ENCODE data around the gene RIC3. TPM values are rescaled to one million over a fixed set of nuclear protein-coding genes. Genes with fewer than 3 reads are reported as not detected.
A peak's percentile ranks its signal among the peaks of the same experiment; 100 is the strongest.

The RIC3 gene
- total RNA-seq, 2 experiments from 2014 or later: 6.3 to 6.8 TPM

- Mint-ChIP-seq H3K27me3 (ENCODE audit: low read depth) (peaks cover 45% of the 10 kb centered on the region), H3K36me3 (ENCODE audit: low read depth) (no peaks in the 10 kb centered on the region), H3K4me3 (no peak overlapping the region), H3K9me3 (no peaks in the 10 kb centered on the region), H3K4me1 (ENCODE audit: low read depth) (no peaks in the 10 kb centered on the region), H3K27ac (no peak overlapping the region)
- intact Hi-C loops (cut with micrococcal nuclease): no loop called here
- no peak for DNase-seq
- CTCF ChIA-PET: interaction anchor here (1.1 to 3.4 kb wide), 4 partner anchors 11 to 96 kb away, joined by 3 to 15 read pairs (median 4); partner anchors contain the start of gene EIF3F
These were observed 85.8 kb downstream of the RIC3 start for GRCh38 chr11:8083088-8083395.

- Mint-ChIP-seq H3K27me3 (ENCODE audit: low read depth) (peaks cover 47% of the 10 kb centered on the region), H3K27ac (no peak overlapping the region), H3K4me3 (no peak overlapping the region), H3K9me3 (no peaks in the 10 kb centered on the region), H3K4me1 (ENCODE audit: low read depth) (no peaks in the 10 kb centered on the region), H3K36me3 (ENCODE audit: low read depth) (no peaks in the 10 kb centered on the region)
- CTCF ChIA-PET: interaction anchor here (1.1 to 3.4 kb wide), 5 partner anchors 8 to 96 kb away, joined by 3 to 15 read pairs (median 3); partner anchors contain the start of gene EIF3F
- no peak for DNase-seq
- intact Hi-C loops (cut with micrococcal nuclease): no loop called here
These were observed 86.3 kb downstream of the RIC3 start for GRCh38 chr11:8082391-8083087.

GRCh38 chr11:8081591-8082250 lies 87.1 kb downstream of the RIC3 start:
- Mint-ChIP-seq H3K27me3 (ENCODE audit: low read depth) (peaks cover 49% of the 10 kb centered on the region), H3K9me3 (no peaks in the 10 kb centered on the region), H3K36me3 (ENCODE audit: low read depth) (no peaks in the 10 kb centered on the region), H3K4me3 (peak overlapping the region; percentile 49), H3K4me1 (ENCODE audit: low read depth) (no peaks in the 10 kb centered on the region), H3K27ac (no peak overlapping the region)
- CTCF ChIA-PET: interaction anchor here (1.4 to 3.4 kb wide), 3 partner anchors 9 to 49 kb away, joined by 3 to 15 read pairs (median 3); no protein-coding TSS in a partner anchor
- intact Hi-C loops (cut with micrococcal nuclease): no loop called here
- no peak for DNase-seq

GRCh38 chr11:8080674-8081590 lies 87.9 kb downstream of the RIC3 start, which contains the start of gene TUB:
TUB (plus strand) TSS chr11:8081211; CDS start chr11:8081511, 300 bp downstream.
- CTCF ChIA-PET: interaction anchor here (0.7 to 3.4 kb wide), 4 partner anchors 10 to 74 kb away, joined by 3 to 15 read pairs (median 3); no protein-coding TSS in a partner anchor
- Mint-ChIP-seq H3K27me3 (ENCODE audit: low read depth) (peaks cover 49% of the 10 kb centered on the region), H3K27ac (no peak within 1 kb of the TSS), H3K9me3 (no peaks in the 10 kb centered on the region), H3K36me3 (ENCODE audit: low read depth) (no peaks in the 10 kb centered on the region), H3K4me3 (peak within 1 kb of the TSS; percentile 59), H3K4me1 (ENCODE audit: low read depth) (no peaks in the 10 kb centered on the region)
- intact Hi-C loops (cut with micrococcal nuclease): no loop called here
- peak; percentile 9 for DNase-seq

- Mint-ChIP-seq H3K4me1 (ENCODE audit: low read depth) (peaks cover 5% of the 10 kb centered on the region), H3K4me3 (no peak overlapping the region), H3K9me3 (no peaks in the 10 kb centered on the region), H3K36me3 (ENCODE audit: low read depth) (no peaks in the 10 kb centered on the region), H3K27me3 (ENCODE audit: low read depth) (peaks cover 48% of the 10 kb centered on the region), H3K27ac (no peak overlapping the region)
- CTCF ChIA-PET: interaction anchor here (0.7 to 1.6 kb wide), 5 partner anchors 9 to 73 kb away, joined by 3 to 8 read pairs (median 4); no protein-coding TSS in a partner anchor
- intact Hi-C loops (cut with micrococcal nuclease): no loop called here
- DNase-seq: no peak
These were observed 88.7 kb downstream of the RIC3 start for GRCh38 chr11:8080069-8080670.

GRCh38 chr11:8079111-8079675 lies 89.6 kb downstream of the RIC3 start:
- intact Hi-C loops (cut with micrococcal nuclease): no loop called here
- Mint-ChIP-seq H3K27ac (no peak overlapping the region), H3K27me3 (ENCODE audit: low read depth) (peaks cover 41% of the 10 kb centered on the region), H3K4me3 (no peak overlapping the region), H3K9me3 (no peaks in the 10 kb centered on the region), H3K4me1 (ENCODE audit: low read depth) (peaks cover 8% of the 10 kb centered on the region), H3K36me3 (ENCODE audit: low read depth) (no peaks in the 10 kb centered on the region)
- no peak for DNase-seq
- CTCF ChIA-PET: interaction anchor here (0.8 to 1.6 kb wide), 6 partner anchors 10 to 72 kb away, joined by 3 to 8 read pairs (median 4); no protein-coding TSS in a partner anchor

GRCh38 chr11:8075119-8075726 lies 93.6 kb downstream of the RIC3 start:
- intact Hi-C loops (cut with micrococcal nuclease): no loop called here
- Mint-ChIP-seq H3K27me3 (ENCODE audit: low read depth) (peaks cover 28% of the 10 kb centered on the region), H3K27ac (peak overlapping the region; percentile 15), H3K36me3 (ENCODE audit: low read depth) (no peaks in the 10 kb centered on the region), H3K9me3 (no peaks in the 10 kb centered on the region), H3K4me1 (ENCODE audit: low read depth) (peaks cover 10% of the 10 kb centered on the region), H3K4me3 (no peak overlapping the region)
- CTCF ChIA-PET: interaction anchor here (0.7 kb wide), 1 partner anchor 21 kb away, joined by 4 read pairs; no protein-coding TSS in a partner anchor
- DNase-seq: no peak

GRCh38 chr11:8071616-8072581 lies 96.9 kb downstream of the RIC3 start:
- CTCF ChIA-PET: interaction anchor here (0.7 to 1.3 kb wide), 2 partner anchors 39 to 65 kb away, joined by 4 to 10 read pairs; no protein-coding TSS in a partner anchor
- no peaks in the 10 kb centered on the region for H3K36me3 Mint-ChIP-seq (ENCODE audit: low read depth)
- H3K4me1 Mint-ChIP-seq (ENCODE audit: low read depth): peaks cover 10% of the 10 kb centered on the region
- no peak overlapping the region for H3K27ac Mint-ChIP-seq
- no peaks in the 10 kb centered on the region for H3K9me3 Mint-ChIP-seq
- peaks cover 26% of the 10 kb centered on the region for H3K27me3 Mint-ChIP-seq (ENCODE audit: low read depth)
- no peak for DNase-seq
- intact Hi-C loops (cut with micrococcal nuclease): no loop called here
- H3K4me3 Mint-ChIP-seq: no peak overlapping the region

- Mint-ChIP-seq H3K4me1 (ENCODE audit: low read depth) (peaks cover 8% of the 10 kb centered on the region), H3K9me3 (no peaks in the 10 kb centered on the region), H3K4me3 (no peak overlapping the region), H3K27me3 (ENCODE audit: low read depth) (peaks cover 26% of the 10 kb centered on the region), H3K27ac (no peak overlapping the region), H3K36me3 (ENCODE audit: low read depth) (no peaks in the 10 kb centered on the region)
- CTCF ChIA-PET: interaction anchor here (0.6 to 0.8 kb wide), 2 partner anchors 37 to 547 kb away, joined by 3 to 4 read pairs; no protein-coding TSS in a partner anchor
- no peak for DNase-seq
- intact Hi-C loops (cut with micrococcal nuclease): loop anchor here (1.0 kb wide), 2 partner anchors 37 to 64 kb away; no protein-coding TSS in a partner anchor
These were observed 98.3 kb downstream of the RIC3 start for GRCh38 chr11:8070417-8071115.

GRCh38 chr11:8069771-8070170 lies 99.1 kb downstream of the RIC3 start:
- no peaks in the 10 kb centered on the region for H3K9me3 Mint-ChIP-seq
- no peak overlapping the region for H3K4me3 Mint-ChIP-seq
- peaks cover 24% of the 10 kb centered on the region for H3K27me3 Mint-ChIP-seq (ENCODE audit: low read depth)
- intact Hi-C loops (cut with micrococcal nuclease): loop anchor here (1.0 kb wide), 2 partner anchors 36 to 63 kb away; no protein-coding TSS in a partner anchor
- H3K36me3 Mint-ChIP-seq (ENCODE audit: low read depth): no peaks in the 10 kb centered on the region
- DNase-seq: no peak
- peaks cover 3% of the 10 kb centered on the region for H3K4me1 Mint-ChIP-seq (ENCODE audit: low read depth)
- CTCF ChIA-PET: interaction anchor here (0.6 kb wide), 1 partner anchor 412 kb away, joined by 3 read pairs; no protein-coding TSS in a partner anchor
- H3K27ac Mint-ChIP-seq: no peak overlapping the region
